ENCODE results near the gene GOLGA6C.
"Not testable (repeated sequence)": the region's sequence is repeated elsewhere in the genome, so short reads cannot be mapped to it uniquely, and the experiment has no call there.

GOLGA6C gene

GRCh38 chr15:75213768-75214221 is 44.3 kb upstream of the GOLGA6C start:
- H3K27ac ChIP-seq, result no peak overlapping the region
- no peak for TF ChIP-seq CTCF (conservative IDR thresholded peaks at IDR 0.05)

GRCh38 chr15:75214293-75215096 is 43.6 kb upstream of the GOLGA6C start:
- no peak for TF ChIP-seq CTCF (conservative IDR thresholded peaks at IDR 0.05)

GRCh38 chr15:75215107-75216004 is 42.8 kb upstream of the GOLGA6C start:
- TF ChIP-seq CTCF (conservative IDR thresholded peaks at IDR 0.05), result no peak
- H3K27ac ChIP-seq, result no peak overlapping the region

More at GRCh38 chr15:75214293-75215096, 43.6 kb upstream of the GOLGA6C start:
- H3K27ac ChIP-seq, result no peak overlapping the region

- no peak for TF ChIP-seq CTCF (conservative IDR thresholded peaks at IDR 0.05)
- H3K27ac ChIP-seq, result no peak overlapping the region
These were observed 41.1 kb upstream of the GOLGA6C start for GRCh38 chr15:75217012-75217411.

GRCh38 chr15:75217574-75217973 is 40.6 kb upstream of the GOLGA6C start:
- not testable (repeated sequence) for H3K27ac ChIP-seq

GRCh38 chr15:75219507-75219929 is 38.6 kb upstream of the GOLGA6C start:
- peak overlapping the region; percentile 9; the same call in 1 of the 2 replicates for H3K27ac ChIP-seq

GRCh38 chr15:75223688-75224087 is 34.4 kb upstream of the GOLGA6C start:
- no peak overlapping the region for H3K27ac ChIP-seq
- no peak for TF ChIP-seq CTCF (conservative IDR thresholded peaks at IDR 0.05)

GRCh38 chr15:75224281-75224680 is 33.9 kb upstream of the GOLGA6C start:
- TF ChIP-seq CTCF (conservative IDR thresholded peaks at IDR 0.05), result no peak
- no peak overlapping the region for H3K27ac ChIP-seq

- H3K27ac ChIP-seq, result not testable (repeated sequence)
These were observed 32.9 kb upstream of the GOLGA6C start for GRCh38 chr15:75225102-75225836.
